IPS-20b (cell line): Measurements from ENCODE around the gene PI16.
"Not testable (repeated sequence)": the region's sequence is repeated elsewhere in the genome, so short reads cannot be mapped to it uniquely, and the experiment has no call there.

Experiments
- H3K27ac ChIP-seq: one replicate; pipeline ENCODE4 v1.5.1; 2013; ENCODE audit warnings: low read length
- H3K27me3 ChIP-seq: 2 replicates; pipeline ENCODE4 v1.6.1; 2013; ENCODE audit warnings: mild to moderate bottlenecking, low read length, inconsistent platforms; ENCODE audit not compliant: insufficient read depth
- H3K36me3 ChIP-seq: 2 replicates; pipeline ENCODE4 v1.6.1; 2013; ENCODE audit warnings: low read depth, mild to moderate bottlenecking, inconsistent platforms, low read length, moderate library complexity; ENCODE audit not compliant: insufficient read depth
- H3K4me1 ChIP-seq: 2 replicates; pipeline ENCODE4 v1.6.1; 2013; ENCODE audit warnings: mild to moderate bottlenecking, control low read depth, inconsistent platforms, low read length, moderate library complexity; ENCODE audit not compliant: insufficient read depth
- H3K4me3 ChIP-seq: 2 replicates; pipeline ENCODE4 v1.5.1; 2013; ENCODE audit warnings: mild to moderate bottlenecking, low read length, inconsistent platforms
- H3K9ac ChIP-seq: 2 replicates; pipeline ENCODE4 v1.6.1; 2013; ENCODE audit warnings: low read depth, mild to moderate bottlenecking, inconsistent platforms, low read length, moderate library complexity
- H3K9me3 ChIP-seq: 2 replicates; pipeline ENCODE4 v1.6.1; 2013; ENCODE audit warnings: mild to moderate bottlenecking, low read depth, low read length, inconsistent platforms; ENCODE audit not compliant: insufficient read depth

PI16 gene

DNA sequence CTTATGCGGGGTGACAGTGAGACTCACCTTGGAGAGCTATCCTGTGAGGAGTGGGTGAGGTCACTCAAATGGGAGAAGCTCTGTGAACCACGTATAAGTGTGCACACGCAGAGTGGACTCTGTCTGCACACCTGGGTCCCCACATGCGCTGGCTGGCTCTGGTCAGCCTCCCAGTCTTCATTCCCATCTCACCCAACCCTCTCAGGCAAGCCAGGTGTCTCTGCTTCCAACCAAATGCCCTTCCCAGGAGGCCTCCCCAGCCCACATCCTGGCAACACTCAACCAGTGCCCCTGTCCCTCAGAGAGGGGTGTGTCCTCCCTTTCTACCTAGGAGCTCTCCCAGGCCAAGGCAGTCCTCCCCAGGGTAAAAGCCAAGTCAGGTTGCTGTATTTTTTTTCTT lies 8.0 kb upstream of the PI16 start:
- Histone ChIP-seq H3K27me3 (no peaks in the 10 kb centered on the region), H3K4me1 (peaks cover 12% of the 10 kb centered on the region), H3K36me3 (no peaks in the 10 kb centered on the region), H3K4me3 (no peak overlapping the region), H3K9ac (no peak overlapping the region), H3K27ac (no peak overlapping the region), H3K9me3 (no peaks in the 10 kb centered on the region)

DNA sequence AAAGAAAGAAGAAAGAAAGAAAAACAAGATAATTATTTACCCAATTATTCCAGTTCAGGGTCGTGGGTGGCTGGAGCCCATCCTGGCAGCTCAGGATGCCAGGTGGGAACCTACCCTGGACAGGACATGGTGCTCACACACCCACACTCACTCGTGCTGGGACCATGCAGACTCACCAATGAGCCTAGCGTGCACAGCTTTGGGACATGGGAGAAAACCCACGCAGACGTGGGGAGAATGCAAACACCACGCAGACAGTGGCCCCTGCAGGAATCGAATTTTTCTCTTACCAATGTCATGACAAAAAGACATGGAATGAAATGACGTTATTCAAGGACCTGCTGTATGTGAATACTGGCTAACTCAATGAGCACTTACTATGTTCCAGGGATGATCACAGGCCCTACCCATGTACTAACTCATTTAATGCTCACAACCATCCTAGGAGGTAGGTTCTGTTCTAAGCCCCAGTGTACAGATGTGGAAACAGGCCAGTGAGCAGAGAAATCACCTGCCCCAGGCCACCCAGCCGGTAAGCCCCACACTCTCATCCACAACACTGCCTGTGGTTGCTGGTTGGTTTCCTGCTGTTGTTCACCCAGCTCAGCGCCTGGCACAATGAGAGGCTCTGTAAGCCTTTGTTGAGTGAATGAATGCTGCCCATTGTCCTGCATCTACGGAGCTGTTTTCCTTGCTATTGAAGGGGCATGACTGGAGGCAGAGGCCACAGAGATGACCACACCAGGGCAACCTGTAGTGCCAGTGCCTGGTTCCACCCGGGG lies 6.8 kb upstream of the PI16 start:
- Histone ChIP-seq H3K27me3 (no peaks in the 10 kb centered on the region), H3K4me3 (no peak overlapping the region), H3K27ac (no peak overlapping the region), H3K36me3 (no peaks in the 10 kb centered on the region), H3K4me1 (peaks cover 12% of the 10 kb centered on the region), H3K9ac (no peak overlapping the region), H3K9me3 (no peaks in the 10 kb centered on the region)

DNA sequence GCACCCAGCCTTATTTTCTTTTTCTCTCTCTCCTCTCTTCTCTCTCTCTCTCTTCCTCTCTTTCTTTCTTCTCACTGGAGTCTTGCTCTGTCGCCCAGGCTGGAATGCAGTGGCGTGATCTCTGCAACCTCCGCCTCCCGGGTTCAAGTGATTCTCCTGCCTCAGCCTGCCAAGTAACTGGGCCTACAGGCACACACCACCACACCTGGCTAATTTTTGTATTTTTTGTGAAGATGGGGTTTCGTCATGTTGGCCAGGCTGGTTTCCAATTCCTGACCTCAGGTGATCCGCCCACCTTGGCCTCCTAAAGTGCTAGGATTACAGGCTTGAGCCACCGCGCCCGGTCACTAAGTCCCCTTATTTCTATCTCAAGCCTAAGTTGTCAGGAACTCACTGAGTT lies 5.5 kb upstream of the PI16 start:
- not testable (repeated sequence) for H3K27me3 ChIP-seq, H3K9me3 ChIP-seq, H3K27ac ChIP-seq, H3K4me3 ChIP-seq, H3K36me3 ChIP-seq
- Histone ChIP-seq H3K4me1 (peaks cover 12% of the 10 kb centered on the region), H3K9ac (0 out of 2 replicates have a peak overlapping the region, but pooled peaks have one; percentile 21)

DNA sequence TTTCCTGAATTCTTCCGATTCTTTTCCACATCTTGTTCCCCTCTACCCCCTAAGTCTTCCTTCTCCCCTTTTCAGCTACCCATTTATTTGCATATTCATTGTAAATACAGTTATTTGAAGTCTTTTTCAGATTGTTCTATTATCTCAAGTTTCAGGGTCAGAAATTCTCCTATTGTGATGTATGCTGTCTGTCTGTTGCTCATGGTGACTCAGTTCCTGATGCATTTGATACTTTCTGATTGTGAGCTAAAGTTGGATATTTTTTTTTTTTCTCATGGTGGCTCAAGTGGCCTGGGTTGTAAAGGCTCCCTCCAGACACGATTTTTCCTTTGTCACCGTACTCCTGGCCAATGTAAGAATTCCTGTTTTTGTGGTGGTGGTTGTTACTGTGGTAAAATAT lies 4.9 kb upstream of the PI16 start:
- Histone ChIP-seq H3K4me1 (peaks cover 12% of the 10 kb centered on the region), H3K9ac (0 out of 2 replicates have a peak overlapping the region, but pooled peaks have one; percentile 21), H3K4me3 (0 out of 2 replicates have a peak overlapping the region, but pooled peaks have one; percentile 31), H3K27ac (peak overlapping the region; percentile 23), H3K9me3 (no peaks in the 10 kb centered on the region), H3K27me3 (no peaks in the 10 kb centered on the region), H3K36me3 (no peaks in the 10 kb centered on the region)

DNA sequence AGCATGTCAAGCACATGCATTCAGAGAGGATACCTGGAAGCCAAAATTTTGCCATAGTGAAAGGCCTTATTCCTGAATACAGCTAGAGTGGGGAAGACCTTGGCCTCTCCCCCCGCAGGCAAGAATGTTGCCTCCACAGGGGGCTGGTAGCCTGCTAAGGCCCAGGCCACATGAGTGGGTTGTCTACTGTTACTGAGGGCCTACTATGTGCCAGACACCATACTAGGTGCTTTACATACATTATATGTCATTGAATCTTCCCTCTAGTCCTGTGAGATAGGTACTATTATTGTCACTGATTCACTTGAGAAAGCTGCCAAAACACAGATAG lies 642 bp upstream of the PI16 start:
- Histone ChIP-seq H3K9me3 (no peaks in the 10 kb centered on the region), H3K36me3 (no peaks in the 10 kb centered on the region), H3K27me3 (no peaks in the 10 kb centered on the region), H3K9ac (no peak overlapping the region), H3K27ac (no peak overlapping the region), H3K4me1 (peaks cover 12% of the 10 kb centered on the region), H3K4me3 (no peak overlapping the region)

DNA sequence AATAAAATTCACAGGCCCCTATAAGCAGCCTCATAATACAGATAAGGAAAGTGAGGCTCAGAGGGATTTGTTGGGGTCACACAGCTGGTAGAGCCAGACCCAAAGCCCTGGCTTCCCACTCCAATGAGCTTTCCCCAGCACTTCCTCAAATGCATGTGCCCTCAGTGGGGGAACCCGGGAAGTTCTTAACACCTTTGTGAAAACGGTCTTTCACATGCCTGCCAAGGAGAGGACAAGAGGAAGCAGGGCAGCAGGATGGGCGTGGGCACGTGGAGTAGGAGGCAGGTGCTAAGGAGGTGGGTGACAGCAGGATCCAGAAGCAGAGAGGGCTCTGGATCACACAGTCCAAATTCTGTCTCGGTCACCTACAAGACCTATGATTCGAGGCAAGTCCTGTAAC lies 598 bp downstream of the PI16 start:
- Histone ChIP-seq H3K9me3 (no peaks in the 10 kb centered on the region), H3K9ac (no peak overlapping the region), H3K27me3 (no peaks in the 10 kb centered on the region), H3K36me3 (no peaks in the 10 kb centered on the region), H3K4me1 (peaks cover 1% of the 10 kb centered on the region), H3K27ac (no peak overlapping the region), H3K4me3 (no peak overlapping the region)

DNA sequence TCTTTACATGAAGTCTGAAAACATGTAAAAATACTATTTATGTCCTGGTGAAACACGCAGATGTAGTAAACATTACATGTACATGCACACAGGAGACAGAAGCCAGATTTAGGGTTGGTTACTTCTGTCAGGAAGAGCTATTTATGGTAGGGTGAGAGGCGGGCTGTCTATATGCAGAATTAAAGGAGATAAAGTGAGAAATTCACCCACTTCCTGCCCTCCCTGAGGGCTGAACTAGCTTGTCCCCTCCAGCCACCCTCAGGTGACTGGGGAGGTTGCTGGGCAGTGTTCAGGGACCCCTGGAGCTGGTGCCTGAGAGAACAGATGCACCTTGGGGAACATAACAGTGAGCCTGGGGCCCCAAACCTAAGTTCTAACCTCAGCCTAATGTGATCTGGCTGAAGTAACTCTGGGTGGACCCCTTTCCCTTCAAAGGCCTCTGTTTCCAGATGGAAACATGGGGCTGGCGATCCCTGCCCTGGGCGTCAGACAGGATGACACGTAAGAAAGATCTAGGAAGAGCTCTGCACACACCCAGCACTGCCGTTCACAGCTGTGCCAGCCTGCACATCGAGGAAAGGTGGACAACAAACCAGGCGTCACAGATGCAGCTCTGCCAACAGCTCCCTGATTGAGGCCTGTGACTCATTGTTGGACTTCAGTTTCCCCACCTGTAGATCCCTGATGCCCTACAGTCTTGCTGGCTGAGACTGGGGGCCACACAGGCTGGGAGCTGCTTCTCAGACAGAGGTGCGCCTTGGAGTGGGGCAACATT lies 1.3 kb downstream of the PI16 start:
- Histone ChIP-seq H3K27ac (no peak overlapping the region), H3K27me3 (no peaks in the 10 kb centered on the region), H3K9ac (no peak overlapping the region), H3K4me3 (no peak overlapping the region), H3K9me3 (no peaks in the 10 kb centered on the region), H3K4me1 (no peaks in the 10 kb centered on the region), H3K36me3 (no peaks in the 10 kb centered on the region)

DNA sequence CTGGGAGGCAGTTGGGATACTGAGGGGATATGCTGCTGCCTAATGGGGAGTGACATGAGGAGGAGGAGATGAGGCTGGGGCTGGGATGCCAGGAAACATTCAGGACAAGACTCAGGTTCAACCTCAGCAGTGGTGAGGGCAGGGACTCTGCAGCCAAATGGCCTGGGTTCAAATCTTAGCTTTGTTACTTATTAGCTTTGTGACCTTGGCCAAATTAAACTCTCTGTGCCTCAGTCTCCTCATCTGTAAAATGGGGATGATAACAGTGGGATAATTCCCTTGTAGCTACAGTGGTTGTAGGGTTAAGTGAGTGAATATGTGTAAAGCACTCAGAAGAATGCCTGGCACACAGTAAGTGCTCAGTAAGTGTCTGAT lies 1.9 kb downstream of the PI16 start:
- no peaks in the 10 kb centered on the region for H3K27me3 ChIP-seq
- no peaks in the 10 kb centered on the region for H3K4me1 ChIP-seq
- no peaks in the 10 kb centered on the region for H3K9me3 ChIP-seq
- no peak overlapping the region for H3K9ac ChIP-seq
- no peaks in the 10 kb centered on the region for H3K36me3 ChIP-seq
- H3K4me3 ChIP-seq = no peak overlapping the region
- H3K27ac ChIP-seq = no peak overlapping the region

DNA sequence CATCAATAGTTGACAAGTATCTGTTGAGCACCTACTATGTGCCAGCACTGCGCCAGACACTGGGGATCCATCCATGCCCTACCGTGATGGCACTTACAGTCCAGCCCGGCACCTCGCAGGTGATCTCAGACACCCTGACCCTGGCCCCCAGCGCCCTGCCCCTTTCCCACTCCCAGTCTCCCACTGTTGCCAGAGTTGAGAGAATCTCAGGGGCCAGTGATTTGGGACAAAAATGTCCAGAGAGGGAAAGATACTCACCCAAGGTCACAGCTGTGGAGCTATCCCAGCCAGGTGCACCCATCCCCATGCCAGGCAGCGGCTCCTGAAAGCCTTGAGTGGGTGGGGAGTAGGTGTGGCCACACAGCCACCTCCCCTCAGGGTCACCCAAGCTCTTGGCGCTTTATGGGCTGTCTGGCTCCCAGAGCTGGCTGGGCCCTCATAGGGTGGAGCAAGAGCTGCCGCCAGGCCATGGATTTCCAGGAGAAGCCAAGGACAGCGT lies 3.3 kb downstream of the PI16 start:
- Histone ChIP-seq H3K4me1 (no peaks in the 10 kb centered on the region), H3K36me3 (no peaks in the 10 kb centered on the region), H3K4me3 (no peak overlapping the region), H3K27ac (no peak overlapping the region), H3K27me3 (no peaks in the 10 kb centered on the region), H3K9ac (no peak overlapping the region), H3K9me3 (no peaks in the 10 kb centered on the region)

DNA sequence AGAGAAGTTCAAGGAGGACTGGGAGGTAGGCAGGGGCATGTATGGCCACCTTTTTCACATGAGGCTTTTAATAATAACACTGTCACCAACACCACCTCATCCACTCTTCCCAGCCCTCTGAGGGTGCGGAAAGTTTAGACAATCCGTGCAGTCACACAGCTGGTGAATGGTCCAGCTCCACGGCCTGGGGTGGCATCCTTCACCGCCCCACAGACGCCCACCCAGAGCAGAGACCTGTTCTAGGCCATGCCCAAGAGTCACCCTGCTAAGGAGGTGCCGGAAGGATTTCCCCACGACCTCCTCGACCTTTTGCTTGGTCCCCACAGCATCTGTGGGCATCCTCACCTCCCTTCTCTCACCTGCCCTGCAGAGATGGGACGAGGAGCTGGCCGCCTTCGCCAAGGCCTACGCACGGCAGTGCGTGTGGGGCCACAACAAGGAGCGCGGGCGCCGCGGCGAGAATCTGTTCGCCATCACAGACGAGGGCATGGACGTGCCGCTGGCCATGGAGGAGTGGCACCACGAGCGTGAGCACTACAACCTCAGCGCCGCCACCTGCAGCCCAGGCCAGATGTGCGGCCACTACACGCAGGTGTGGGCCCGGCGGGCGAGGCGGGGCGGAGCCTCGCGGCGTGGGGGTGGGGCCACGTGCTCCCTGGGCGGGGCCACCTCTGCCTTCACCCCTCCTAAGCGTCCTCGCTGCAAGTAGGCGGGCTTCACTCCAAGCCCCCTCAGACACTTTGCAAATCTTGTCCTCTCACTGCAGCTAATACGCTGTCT lies 4.4 kb downstream of the PI16 start:
- no peaks in the 10 kb centered on the region; the same call in 1 of the 2 replicates for H3K4me1 ChIP-seq
- no peaks in the 10 kb centered on the region for H3K9me3 ChIP-seq
- no peaks in the 10 kb centered on the region for H3K27me3 ChIP-seq
- H3K36me3 ChIP-seq = no peaks in the 10 kb centered on the region
- H3K9ac ChIP-seq = no peak overlapping the region
- H3K4me3 ChIP-seq = no peak overlapping the region
- H3K27ac ChIP-seq = no peak overlapping the region

DNA sequence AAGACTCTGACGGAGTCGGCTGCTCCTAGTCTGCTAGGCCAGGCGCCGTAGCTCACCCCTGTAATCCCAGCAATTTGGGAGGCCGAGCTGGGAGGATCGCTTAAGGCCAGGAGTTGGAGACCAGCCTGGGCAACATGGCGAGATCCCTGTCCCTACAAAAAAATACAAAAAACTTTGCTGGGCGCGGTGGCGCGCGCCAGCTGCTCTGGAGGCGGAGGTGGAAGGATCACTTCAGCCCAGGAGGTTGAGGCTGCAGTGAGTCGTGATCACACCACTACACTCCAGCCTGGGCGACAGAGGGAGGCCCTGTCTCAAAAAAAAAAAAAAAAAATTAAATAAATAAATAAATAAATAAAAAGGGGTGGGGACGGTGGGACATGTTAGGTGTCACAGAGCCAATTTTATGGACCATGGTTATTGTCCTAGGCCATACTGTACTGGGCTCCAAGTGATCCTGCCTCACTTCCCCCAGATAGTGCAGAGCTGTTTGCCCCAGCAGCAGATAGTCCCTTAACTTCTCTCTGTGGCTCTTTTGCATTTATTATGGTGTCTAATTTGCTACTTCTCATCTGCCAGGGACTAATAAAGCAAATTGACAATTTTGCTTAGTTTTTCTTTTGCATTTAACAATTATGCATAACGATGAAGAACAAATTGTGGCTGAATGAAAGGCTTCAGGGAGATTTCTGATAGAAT lies 5.2 kb downstream of the PI16 start:
- no peaks in the 10 kb centered on the region for H3K36me3 ChIP-seq
- H3K9me3 ChIP-seq = no peaks in the 10 kb centered on the region
- no peaks in the 10 kb centered on the region for H3K27me3 ChIP-seq
- H3K4me1 ChIP-seq = no peaks in the 10 kb centered on the region; the same call in 1 of the 2 replicates
- no peak overlapping the region for H3K4me3 ChIP-seq
- no peak overlapping the region for H3K27ac ChIP-seq
- no peak overlapping the region for H3K9ac ChIP-seq
